OCI-LY7 (cell line): ENCODE data around the gene ZNF431. TPM values are rescaled to one million over a fixed set of nuclear protein-coding genes. Genes with fewer than 3 reads are reported as not detected.
"Not testable (repeated sequence)": the region's sequence is repeated elsewhere in the genome, so short reads cannot be mapped to it uniquely, and the experiment has no call there.

Experiments
- BruUV-seq: library from RNA; stranded (reverse); fragments of 400-500 nt; replicated peaks from 2 replicates; lab custom pipeline; 2021; lab: Mats Ljungman, UMichigan
- CTCF ChIA-PET: fragments of 300-600 bp; sonication (Branson Sonifier 250); formaldehyde crosslinking; loops from one replicate; lab custom pipeline; 2022; ENCODE audit warnings: antibody characterized with exemption; ENCODE audit not compliant: unreplicated experiment; lab: Charles Lee
- POLR2A ChIA-PET: fragments of 300-600 bp; sonication (Branson Sonifier 250); formaldehyde crosslinking; loops from one replicate; lab custom pipeline; 2022; ENCODE audit warnings: antibody characterized with exemption; lab: Charles Lee
- DNase-seq: peaks from one replicate; pipeline ENCODE4 v3.0.0-alpha.2; 2015; ENCODE audit warnings: low spot score
- H2AFZ ChIP-seq: fragments of 200-600 bp; sonication (generic), shearing (Covaris generic); 2 replicates; pipeline ENCODE4 v1.6.1; 2014; ENCODE audit warnings: mild to moderate bottlenecking, antibody characterized with exemption, low read length, moderate library complexity
- H3K27ac ChIP-seq: fragments of 200-600 bp; sonication (generic); 2 replicates; pipeline ENCODE4 v1.5.1; 2014; ENCODE audit warnings: mixed run types, low read depth, mild to moderate bottlenecking, moderate library complexity, low read length, inconsistent platforms; ENCODE audit not compliant: poor library complexity, severe bottlenecking
- H3K36me3 ChIP-seq: fragments of 200-600 bp; sonication (generic); 2 replicates; pipeline ENCODE4 v1.6.1; 2014; ENCODE audit warnings: mild to moderate bottlenecking, antibody characterized with exemption, low read length, moderate library complexity, mixed read lengths; ENCODE audit not compliant: insufficient read depth
- H3K4me1 ChIP-seq: fragments of 200-600 bp; sonication (generic); 2 replicates; pipeline ENCODE4 v1.5.1; 2014; ENCODE audit warnings: mild to moderate bottlenecking, low read length; ENCODE audit not compliant: insufficient read depth, poor library complexity, severe bottlenecking
- H3K4me2 ChIP-seq: fragments of 200-600 bp; sonication (generic); 2 replicates; pipeline ENCODE4 v1.6.1; 2014; ENCODE audit warnings: mild to moderate bottlenecking, low read length
- H3K4me3 ChIP-seq: fragments of 200-600 bp; sonication (generic); 2 replicates; pipeline ENCODE4 v1.5.1; 2014; ENCODE audit warnings: mild to moderate bottlenecking, low read depth, low read length; ENCODE audit not compliant: poor library complexity, severe bottlenecking
- H3K79me2 ChIP-seq: fragments of 200-600 bp; sonication (generic); 2 replicates; pipeline ENCODE4 v1.6.1; 2016; ENCODE audit warnings: low read depth, mild to moderate bottlenecking, low read length, moderate library complexity, mixed read lengths; ENCODE audit not compliant: insufficient read depth
- H3K9me2 ChIP-seq: fragments of 200-600 bp; sonication (generic); 2 replicates; pipeline ENCODE4 v1.6.1; 2016; ENCODE audit warnings: mild to moderate bottlenecking, low read length, mixed read lengths; ENCODE audit not compliant: insufficient read depth
- H3K9me3 ChIP-seq: fragments of 200-600 bp; sonication (generic); 2 replicates; pipeline ENCODE4 v1.6.1; 2014; ENCODE audit warnings: mild to moderate bottlenecking, mixed run types, low read length, mixed read lengths
- H4K20me1 ChIP-seq: fragments of 200-600 bp; sonication (generic); 2 replicates; pipeline ENCODE4 v1.6.1; 2014; ENCODE audit warnings: mild to moderate bottlenecking, antibody characterized with exemption, low read length, moderate library complexity, mixed read lengths; ENCODE audit not compliant: insufficient read depth
- EZH2phosphoT487 ChIP-seq: fragments of 200-600 bp; sonication (generic); IDR thresholded peaks from 2 replicates; pipeline ENCODE4 v1.6.1; 2018; ENCODE audit warnings: low read depth, borderline replicate concordance, mild to moderate bottlenecking, mixed run types, antibody characterized with exemption, low read length, moderate library complexity, mixed read lengths
- intact Hi-C: fragments of 100-400 bp; cut with micrococcal nuclease; formaldehyde crosslinking; loops from one replicate; pipeline ENCODE4 v1.10.0; 2022; ENCODE audit not compliant: unreplicated experiment
- small RNA-seq: library from RNA; depleted of rRNA; stranded (forward); fragments of <200 nt; gene quantifications from one replicate; pipeline ENCODE3, GENCODE V24; 2014
- total RNA-seq, 2 experiments: library from RNA; depleted of rRNA in 1 of 2; stranded (reverse); fragments of >200 nt in 1 of 2; shearing (Covaris generic) in 1 of 2; gene quantifications; 2 replicates each; pipeline ENCODE4 v1.2.3, GENCODE V29; 2014 to 2022
- TF ChIP-seq, protein P1 (sequence below): fragments of 200-600 bp; sonication (generic); conservative IDR thresholded peaks from 2 replicates; pipeline ENCODE4 v1.5.1; 2014; ENCODE audit warnings: mild to moderate bottlenecking, antibody characterized with exemption, low read length, moderate library complexity, mixed read lengths

ZNF431 gene
- total RNA-seq, 2 experiments from 2014 or later: 26.6 to 34.5 TPM

DNA sequence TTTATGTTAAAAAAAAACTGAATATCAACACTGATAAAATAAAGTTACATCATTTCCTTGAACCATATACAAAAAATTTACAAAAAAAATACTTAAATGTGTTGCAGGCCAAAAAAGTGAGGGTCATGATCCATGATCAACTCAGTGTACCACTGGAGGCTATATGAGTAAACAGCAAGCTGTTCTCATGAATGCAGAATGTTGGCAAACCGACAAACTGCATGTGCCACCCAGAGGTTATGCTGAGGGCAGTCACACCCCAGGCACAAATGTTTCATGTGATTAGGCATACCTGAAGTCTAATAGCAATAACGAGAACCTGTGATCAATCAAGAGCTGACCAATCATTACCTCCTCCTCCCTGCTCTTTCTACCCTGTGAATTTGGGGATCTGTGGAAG is 91.9 kb downstream of the ZNF431 start:
- H3K4me1 ChIP-seq: no peaks in the 10 kb centered on the region
- no peak overlapping the region for H3K4me3 ChIP-seq
- no peaks in the 10 kb centered on the region for H4K20me1 ChIP-seq
- no peaks in the 10 kb centered on the region for H3K79me2 ChIP-seq
- ChIA-PET CTCF (no interaction called here), POLR2A (no interaction called here)
- no peak overlapping the region for H2AFZ ChIP-seq
- H3K9me2 ChIP-seq: no peaks in the 10 kb centered on the region
- H3K27ac ChIP-seq: no peak overlapping the region
- intact Hi-C loops: no loop called here
- H3K9me3 ChIP-seq: 0 out of 2 replicates have a peak, but pooled peaks cover 9% of the 10 kb centered on the region
- H3K36me3 ChIP-seq: no peaks in the 10 kb centered on the region
- no peak for TF ChIP-seq EZH2phosphoT487
- TF ChIP-seq, protein P1, sequence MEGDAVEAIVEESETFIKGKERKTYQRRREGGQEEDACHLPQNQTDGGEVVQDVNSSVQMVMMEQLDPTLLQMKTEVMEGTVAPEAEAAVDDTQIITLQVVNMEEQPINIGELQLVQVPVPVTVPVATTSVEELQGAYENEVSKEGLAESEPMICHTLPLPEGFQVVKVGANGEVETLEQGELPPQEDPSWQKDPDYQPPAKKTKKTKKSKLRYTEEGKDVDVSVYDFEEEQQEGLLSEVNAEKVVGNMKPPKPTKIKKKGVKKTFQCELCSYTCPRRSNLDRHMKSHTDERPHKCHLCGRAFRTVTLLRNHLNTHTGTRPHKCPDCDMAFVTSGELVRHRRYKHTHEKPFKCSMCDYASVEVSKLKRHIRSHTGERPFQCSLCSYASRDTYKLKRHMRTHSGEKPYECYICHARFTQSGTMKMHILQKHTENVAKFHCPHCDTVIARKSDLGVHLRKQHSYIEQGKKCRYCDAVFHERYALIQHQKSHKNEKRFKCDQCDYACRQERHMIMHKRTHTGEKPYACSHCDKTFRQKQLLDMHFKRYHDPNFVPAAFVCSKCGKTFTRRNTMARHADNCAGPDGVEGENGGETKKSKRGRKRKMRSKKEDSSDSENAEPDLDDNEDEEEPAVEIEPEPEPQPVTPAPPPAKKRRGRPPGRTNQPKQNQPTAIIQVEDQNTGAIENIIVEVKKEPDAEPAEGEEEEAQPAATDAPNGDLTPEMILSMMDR: no peak
- H3K4me2 ChIP-seq: no peak overlapping the region
- BruUV-seq: no TSS peak
- DNase-seq: no peak

DNA sequence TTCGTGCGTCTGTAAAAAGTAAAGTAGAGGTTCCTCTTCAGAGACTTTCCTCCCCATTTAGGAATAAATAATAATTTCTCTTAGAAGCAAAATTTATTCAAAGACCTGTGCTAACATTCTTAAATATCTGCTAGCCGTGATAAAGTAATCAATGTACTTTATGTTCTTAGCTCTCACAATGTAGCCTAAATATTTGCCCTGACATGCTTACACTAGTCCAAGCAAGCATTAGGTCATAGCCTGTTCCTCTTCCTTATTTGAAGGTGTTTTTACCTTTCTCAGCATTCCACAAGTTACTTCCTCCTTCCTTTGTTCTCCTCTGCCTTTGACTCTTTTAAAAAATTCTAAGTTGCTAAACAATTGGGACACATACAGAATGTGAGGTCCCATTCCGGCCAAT is 94.9 kb downstream of the ZNF431 start:
- H4K20me1 ChIP-seq, H3K27ac ChIP-seq, CTCF ChIA-PET, H3K9me3 ChIP-seq, intact Hi-C loops, H2AFZ ChIP-seq, H3K4me2 ChIP-seq, BruUV-seq, H3K79me2 ChIP-seq, DNase-seq, POLR2A ChIA-PET, H3K9me2 ChIP-seq, H3K4me1 ChIP-seq, H3K4me3 ChIP-seq, H3K36me3 ChIP-seq: not testable (repeated sequence)

DNA sequence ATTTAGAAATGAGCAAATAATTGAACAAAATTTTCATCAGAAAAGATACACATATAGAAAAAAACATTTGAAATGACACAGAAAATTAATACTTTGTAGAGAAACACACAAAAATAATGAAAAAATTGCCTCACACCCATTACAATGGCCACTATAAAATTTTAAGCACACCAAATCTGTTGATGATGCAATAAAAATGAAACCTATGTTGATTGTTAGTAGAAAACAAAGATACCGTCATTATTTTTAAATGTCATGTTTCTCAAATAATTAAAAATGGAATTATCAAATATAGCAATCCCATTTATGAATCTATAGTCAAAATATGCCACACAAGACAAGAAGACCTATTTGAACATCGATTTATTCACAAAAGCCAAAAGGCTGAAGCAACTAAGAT is 96.8 kb downstream of the ZNF431 start:
- no peaks in the 10 kb centered on the region for H3K79me2 ChIP-seq
- no peaks in the 10 kb centered on the region for H3K9me2 ChIP-seq
- no peak overlapping the region for H3K4me3 ChIP-seq
- TF ChIP-seq, protein P1: no peak
- TF ChIP-seq EZH2phosphoT487: no peak
- H3K4me1 ChIP-seq: no peaks in the 10 kb centered on the region
- H3K36me3 ChIP-seq: no peaks in the 10 kb centered on the region
- no peak overlapping the region for H3K27ac ChIP-seq
- CTCF ChIA-PET: no interaction called here
- BruUV-seq: no TSS peak
- H3K9me3 ChIP-seq: no peaks in the 10 kb centered on the region
- POLR2A ChIA-PET: no interaction called here
- intact Hi-C loops: no loop called here
- H2AFZ ChIP-seq: no peak overlapping the region
- no peak for DNase-seq
- H4K20me1 ChIP-seq: no peaks in the 10 kb centered on the region
- no peak overlapping the region for H3K4me2 ChIP-seq

Small RNA genes within 50 kb of the gene (small RNA-seq; reads per million reads assigned to genes)
- 1.4 reads per million, percentile 65 among the genes with 10 or more reads in this experiment for gene RNA5SP469

Other genes with a start within 250 kb of the ZNF431 start
- 26.5 and 27.1 TPM in 2 replicates for gene ZNF85, start 218.8 kb upstream of the ZNF431 start, total RNA-seq (2014; rRNA removed; shearing (Covaris generic))
- gene ZNF85, start 218.8 kb upstream of the ZNF431 start, total RNA-seq (2022): 25.2 and 29.9 TPM in 2 replicates
- gene ZNF430, start 121.4 kb upstream of the ZNF431 start, total RNA-seq (2014; rRNA removed; shearing (Covaris generic)): 14.0 and 28.7 TPM in 2 replicates
- gene ZNF430, start 121.4 kb upstream of the ZNF431 start, total RNA-seq (2022): 31.5 and 31.7 TPM in 2 replicates
- 39.6 and 46.4 TPM in 2 replicates for gene ZNF714, start 59.8 kb upstream of the ZNF431 start, total RNA-seq (2014; rRNA removed; shearing (Covaris generic))
- gene ZNF714, start 59.8 kb upstream of the ZNF431 start, total RNA-seq (2022): 51.7 and 59.2 TPM in 2 replicates
- gene ZNF708, start 187.4 kb downstream of the ZNF431 start, total RNA-seq (2014; rRNA removed; shearing (Covaris generic)): 26.5 and 38.2 TPM in 2 replicates
- gene ZNF708, start 187.4 kb downstream of the ZNF431 start, total RNA-seq (2022): 19.3 and 21.7 TPM in 2 replicates
- 57.0 and 85.0 TPM in 2 replicates for gene ZNF738, start 217.0 kb downstream of the ZNF431 start, total RNA-seq (2014; rRNA removed; shearing (Covaris generic))
- 47.9 and 50.9 TPM in 2 replicates for gene ZNF738, start 217.0 kb downstream of the ZNF431 start, total RNA-seq (2022)